CD4-positive, alpha-beta T cell treated with Interleukin-2 at 100 ng/mL for 4 hours (primary cell): ENCODE data around the gene MAML2.
A peak's percentile ranks its signal among the peaks of the same experiment; 100 is the strongest.

Experiments
- DNase-seq: peaks from one replicate; pipeline ENCODE4 v3.0.0-alpha.2; 2020; ENCODE audit warnings: low spot score

The MAML2 gene

GRCh38 chr11:96238563-96239135, 104.3 kb downstream of the MAML2 start:
- no peak for DNase-seq

DNA sequence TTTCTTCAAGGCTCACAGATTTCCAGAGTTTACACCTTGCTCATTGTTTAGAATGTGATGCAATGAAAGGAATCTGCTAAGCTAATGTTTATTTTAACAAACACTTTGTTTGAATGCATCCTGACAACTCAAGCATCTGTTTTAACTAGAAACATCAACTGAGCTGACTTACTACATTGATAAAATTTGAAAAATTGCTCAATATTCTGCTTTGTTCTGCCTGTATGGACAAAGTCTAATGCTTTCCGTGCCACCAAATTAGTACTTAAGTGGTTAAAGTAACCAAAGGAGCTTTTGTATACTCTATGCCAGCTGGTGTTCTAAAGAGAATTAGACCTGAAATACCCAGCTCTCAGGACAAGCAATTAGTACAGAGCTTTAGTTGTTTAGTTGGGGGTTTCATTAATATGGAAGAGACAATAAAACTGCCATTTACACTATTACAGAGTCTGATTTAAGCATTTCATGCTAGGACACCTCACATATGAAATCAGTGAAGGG, 105.2 kb downstream of the MAML2 start:
- no peak for DNase-seq

DNA sequence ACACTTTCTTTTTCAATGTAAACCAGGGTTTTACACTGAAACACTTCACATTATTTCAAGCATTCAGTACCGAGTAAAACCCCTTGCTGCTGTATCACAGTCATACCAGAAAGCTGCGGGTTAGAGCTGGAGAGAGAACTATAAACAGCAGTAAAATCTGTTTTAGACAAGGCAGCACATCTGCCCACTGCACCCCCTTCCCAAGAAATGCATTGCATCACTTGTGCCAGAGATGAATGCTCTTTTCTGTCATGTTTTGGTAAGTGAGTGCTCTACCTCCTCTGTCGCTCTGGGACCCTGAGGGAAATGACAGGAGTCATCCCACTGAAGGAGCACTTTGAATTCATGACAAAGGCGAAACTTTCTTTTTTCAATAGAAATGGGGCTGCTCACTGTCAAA, 107.2 kb downstream of the MAML2 start:
- no peak for DNase-seq

DNA sequence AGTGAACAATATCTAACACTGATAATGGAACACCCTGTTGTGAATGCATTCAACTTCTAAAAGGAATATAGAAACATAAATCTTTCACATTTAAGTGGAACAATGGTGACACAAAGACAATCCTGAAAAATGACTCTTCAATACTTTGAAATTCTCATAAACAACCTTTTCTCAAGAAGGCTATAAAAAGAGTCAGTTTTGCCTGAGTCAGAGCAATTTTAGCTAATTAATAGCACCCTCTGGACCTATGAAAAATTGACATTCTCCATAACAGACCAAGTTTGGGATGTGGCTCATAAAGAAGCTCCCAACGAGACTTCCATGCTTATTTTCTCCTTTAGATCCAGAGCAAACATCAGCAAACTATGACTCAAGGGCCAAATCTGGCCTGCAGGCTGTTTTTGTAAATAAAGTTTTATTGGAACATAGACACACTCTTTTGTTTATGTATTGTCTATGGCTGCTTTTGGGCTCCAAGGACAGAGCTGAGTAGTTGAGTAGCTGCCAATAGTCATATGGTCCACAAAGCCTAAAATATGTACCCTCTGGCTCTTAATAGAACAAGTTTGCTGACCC, 108.0 kb downstream of the MAML2 start:
- no peak for DNase-seq

- DNase-seq: no peak
Measured at GRCh38 chr11:96232132-96232531, 110.9 kb downstream of the MAML2 start.

DNA sequence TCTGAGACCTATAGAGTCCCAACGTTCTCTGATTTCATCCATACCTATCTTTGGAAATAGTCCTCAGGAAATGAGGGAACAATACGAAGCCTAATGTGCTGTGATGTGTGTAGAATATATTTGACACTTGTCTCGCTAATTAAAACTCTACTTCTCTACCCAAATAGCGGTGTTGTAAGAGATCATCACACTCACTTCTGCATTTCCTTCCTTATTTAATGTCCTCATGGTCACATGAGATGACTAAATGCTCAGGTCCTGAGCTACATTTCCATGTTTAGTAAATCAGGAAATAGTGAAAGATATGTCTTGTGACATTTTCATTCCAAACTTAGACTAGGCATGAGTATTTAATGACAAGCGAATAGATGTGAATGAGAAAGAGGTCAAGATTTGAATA, 112.3 kb downstream of the MAML2 start:
- DNase-seq: no peak

GRCh38 chr11:96229354-96229977, 113.5 kb downstream of the MAML2 start:
- no peak for DNase-seq

GRCh38 chr11:96228910-96229309, 114.1 kb downstream of the MAML2 start:
- DNase-seq: no peak

- DNase-seq: no peak
Measured at GRCh38 chr11:96228473-96228891, 114.5 kb downstream of the MAML2 start.

DNA sequence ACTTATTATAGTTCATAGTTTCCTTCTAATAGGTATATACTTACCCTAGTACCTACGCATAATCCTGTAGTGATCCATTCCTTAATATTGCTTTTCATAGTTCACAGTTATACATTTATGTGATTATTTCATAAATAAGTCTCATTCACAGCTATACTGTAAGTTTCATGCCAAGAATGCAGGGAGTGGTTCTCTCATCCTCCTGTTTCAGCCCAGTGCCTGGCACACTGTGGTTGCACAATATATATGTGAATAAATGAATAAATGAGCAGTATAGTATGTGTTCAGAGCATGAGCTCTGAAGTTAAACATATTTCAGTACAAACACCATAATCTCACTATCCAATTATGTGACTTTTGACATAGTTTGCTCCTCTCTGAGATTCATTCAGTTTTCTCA, 115.8 kb downstream of the MAML2 start:
- DNase-seq: no peak

GRCh38 chr11:96223083-96223482, 119.9 kb downstream of the MAML2 start:
- DNase-seq: no peak

GRCh38 chr11:96222102-96222501, 120.9 kb downstream of the MAML2 start:
- no peak for DNase-seq

- no peak for DNase-seq
Measured at GRCh38 chr11:96221244-96222070, 121.5 kb downstream of the MAML2 start.

DNA sequence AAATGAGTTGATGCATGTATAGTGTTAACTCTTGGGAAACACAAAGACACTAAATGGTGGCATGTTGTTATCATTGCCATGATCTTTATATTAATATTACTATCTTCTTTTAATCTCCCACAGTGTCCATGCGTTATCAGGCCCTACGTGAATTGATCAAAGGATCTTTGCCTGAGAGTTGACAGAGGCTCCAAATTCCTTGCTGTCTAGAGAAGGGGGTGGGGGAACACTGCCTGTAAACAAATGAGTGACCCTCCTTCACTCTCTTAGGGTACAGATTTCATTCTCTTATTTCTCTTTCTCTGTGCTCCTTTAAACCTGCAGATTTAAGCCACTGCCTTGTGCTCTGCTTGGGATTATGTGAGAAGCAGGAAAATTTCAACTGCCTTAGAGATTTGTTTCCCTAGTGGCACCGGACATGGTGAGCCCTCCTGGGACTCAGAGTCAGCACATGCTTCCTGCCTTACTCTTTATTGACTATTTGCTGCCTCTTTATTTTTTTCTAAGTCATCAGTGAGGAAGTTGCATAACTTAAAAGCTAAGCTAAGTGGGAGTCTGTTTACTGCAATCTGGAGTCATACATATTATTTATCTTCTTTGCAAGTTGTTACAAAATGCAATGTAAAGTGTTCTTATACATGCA, 122.9 kb downstream of the MAML2 start:
- DNase-seq: no peak

- no peak for DNase-seq
Measured at GRCh38 chr11:96218901-96219300, 124.1 kb downstream of the MAML2 start.

DNA sequence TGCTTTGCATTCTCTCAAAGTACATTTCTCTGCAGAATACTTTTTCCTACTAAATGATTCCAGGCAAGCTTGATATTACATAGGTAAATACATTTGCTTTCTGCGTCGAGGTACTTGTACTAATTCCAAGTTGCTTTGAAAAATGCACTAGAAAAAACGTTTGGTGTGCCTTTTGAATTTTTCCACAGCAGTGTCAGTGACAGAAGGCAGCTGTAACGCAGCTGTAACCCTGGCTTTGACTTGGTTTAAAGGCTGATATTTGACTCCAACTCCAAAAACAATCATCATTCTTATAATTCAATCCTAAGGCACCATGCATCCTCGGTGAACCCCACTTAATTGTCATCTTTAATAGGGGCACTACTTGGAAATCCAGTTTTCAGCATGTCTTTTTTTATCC, 125.0 kb downstream of the MAML2 start:
- DNase-seq: no peak

- DNase-seq: no peak
Measured at GRCh38 chr11:96217206-96217605, 125.8 kb downstream of the MAML2 start.

DNA sequence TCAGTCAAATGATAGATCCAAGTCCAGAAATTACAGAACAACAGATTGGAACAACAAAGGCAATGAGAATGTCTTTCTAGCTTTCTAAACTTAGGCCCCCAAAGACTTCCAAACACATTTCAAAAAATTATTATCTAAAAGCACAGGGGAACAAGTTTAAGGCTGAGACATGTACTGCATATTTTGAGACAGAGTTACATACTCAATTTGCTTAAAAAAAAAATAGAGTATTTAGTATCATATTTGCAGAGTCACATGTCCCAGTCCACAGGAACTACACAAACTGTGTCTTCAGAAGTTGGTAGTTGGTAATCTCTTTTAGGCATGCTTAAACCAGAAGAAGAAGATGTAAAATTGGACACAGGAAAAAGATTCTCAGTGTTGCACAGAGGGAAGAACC, 127.2 kb downstream of the MAML2 start:
- no peak for DNase-seq

GRCh38 chr11:96215110-96215782, 127.7 kb downstream of the MAML2 start:
- peak; percentile 32 for DNase-seq

DNA sequence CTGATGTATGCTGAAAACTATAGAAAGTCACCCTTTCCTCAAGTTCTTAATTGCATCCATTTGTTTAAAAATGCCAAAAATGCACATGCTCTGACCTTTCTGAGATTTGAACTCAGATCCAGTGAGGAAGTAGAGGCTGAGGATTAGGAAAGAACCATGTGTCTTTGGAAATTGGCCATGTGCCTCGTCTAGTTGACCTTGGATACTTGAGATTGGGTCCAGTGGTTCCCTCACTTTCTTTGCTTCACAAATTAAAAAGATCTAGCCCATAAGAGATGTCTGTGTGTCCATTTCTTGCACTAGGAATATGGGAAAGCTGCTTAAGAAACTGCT, 128.3 kb downstream of the MAML2 start:
- DNase-seq: no peak

- no peak for DNase-seq
Measured at GRCh38 chr11:96213500-96213899, 129.5 kb downstream of the MAML2 start.

- DNase-seq: peak; percentile 30
Measured at GRCh38 chr11:96211436-96211835, 131.6 kb downstream of the MAML2 start.
